ENCODE results near the gene CHST15. TPM values are rescaled to one million over a fixed set of nuclear protein-coding genes. Genes with fewer than 3 reads are reported as not detected.

CHST15 gene
- total RNA-seq, 1 experiment from 2014 or later = 17.1 TPM

DNA sequence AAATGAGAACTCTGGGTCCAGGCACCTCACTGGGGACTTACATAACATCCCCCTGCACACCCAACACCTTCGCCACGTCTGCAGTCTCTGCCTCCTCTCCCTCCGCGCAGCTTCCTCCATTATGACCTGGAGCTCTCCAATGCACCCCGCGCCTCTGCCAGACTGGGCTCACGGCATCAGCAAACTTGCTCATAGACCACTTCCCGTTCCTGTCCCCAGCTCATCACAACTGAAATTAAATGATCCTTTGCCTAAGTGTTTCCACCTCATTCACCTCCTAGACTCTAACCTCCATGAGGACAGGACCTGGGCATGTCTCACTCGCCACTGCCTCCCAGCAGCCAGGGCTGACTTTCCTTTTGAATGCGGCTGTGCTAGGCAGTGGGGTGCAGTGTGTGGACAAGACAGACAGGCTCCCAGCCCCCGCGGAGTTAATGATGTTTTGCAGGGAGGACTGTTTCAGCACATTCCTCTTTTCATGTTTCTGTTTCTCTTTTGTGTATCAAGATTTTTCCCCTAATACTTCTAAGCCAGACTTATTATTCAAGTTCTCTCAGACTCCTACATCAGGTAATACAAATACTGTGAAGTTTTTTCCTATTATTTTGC is 18.8 kb downstream of the CHST15 start:
- Histone ChIP-seq H3F3A (ENCODE audit: low read length, unreplicated experiment) (no peaks in the 10 kb centered on the region), H3K4me3 (ENCODE audit: low read length) (no peak overlapping the region), H2AFZ (ENCODE audit: low read length) (no peak overlapping the region), H3K9me3 (ENCODE audit: low read length) (no peaks in the 10 kb centered on the region), H3K27ac (ENCODE audit: low read length) (no peak overlapping the region), H3K4me1 (ENCODE audit: insufficient read depth, low read length) (no peaks in the 10 kb centered on the region), H4K20me1 (ENCODE audit: low read length) (no peaks in the 10 kb centered on the region), H3K27me3 (ENCODE audit: low read length) (no peaks in the 10 kb centered on the region), H3K36me3 (ENCODE audit: low read depth, low read length) (no peaks in the 10 kb centered on the region), H3K79me2 (ENCODE audit: low read length) (peaks cover 25% of the 10 kb centered on the region), H3K4me2 (ENCODE audit: low read length) (no peak overlapping the region), H3K9ac (ENCODE audit: low read length) (no peak overlapping the region), H3K9me2 (replicated peaks; ENCODE audit: low read length) (no peaks in the 10 kb centered on the region)
- ChIA-PET CTCF (no interaction called here), POLR2A (ENCODE audit: unreplicated experiment) (no interaction called here)
- no TSS peak for BruUV-seq (replicated peaks)
- TF ChIP-seq CTCF (conservative IDR thresholded peaks at IDR 0.05; ENCODE audit: low read depth, low read length) (no peak), EZH2phosphoT487 (IDR thresholded peaks at IDR 0.05; ENCODE audit: borderline replicate concordance, low read length) (no peak), EZH2 (IDR thresholded peaks at IDR 0.05; ENCODE audit: low read length, unreplicated experiment) (no peak)
- ATAC-seq = no peak
- intact Hi-C loops (cut with micrococcal nuclease) = no loop called here
- no peak for DNase-seq

GRCh38 chr10:124073978-124074377 is 19.4 kb downstream of the CHST15 start:
- ChIA-PET POLR2A (ENCODE audit: unreplicated experiment) (no interaction called here), CTCF (no interaction called here)
- H3K4me2 ChIP-seq (ENCODE audit: low read length) = no peak overlapping the region
- H2AFZ ChIP-seq (ENCODE audit: low read length) = no peak overlapping the region
- peaks cover 25% of the 10 kb centered on the region for H3K79me2 ChIP-seq (ENCODE audit: low read length)
- no peaks in the 10 kb centered on the region for H3K9me2 ChIP-seq (replicated peaks; ENCODE audit: low read length)
- no peak for ATAC-seq
- TF ChIP-seq EZH2 (IDR thresholded peaks at IDR 0.05; ENCODE audit: low read length, unreplicated experiment) (no peak), CTCF (conservative IDR thresholded peaks at IDR 0.05; ENCODE audit: low read depth, low read length) (no peak), EZH2phosphoT487 (IDR thresholded peaks at IDR 0.05; ENCODE audit: borderline replicate concordance, low read length) (no peak)
- no peak for DNase-seq
- intact Hi-C loops (cut with micrococcal nuclease) = no loop called here
- no TSS peak for BruUV-seq (replicated peaks)
- no peaks in the 10 kb centered on the region for H3F3A ChIP-seq (ENCODE audit: low read length, unreplicated experiment)
- H3K36me3 ChIP-seq (ENCODE audit: low read depth, low read length) = no peaks in the 10 kb centered on the region
- H3K27me3 ChIP-seq (ENCODE audit: low read length) = no peaks in the 10 kb centered on the region
- H3K4me3 ChIP-seq (ENCODE audit: low read length) = no peak overlapping the region
- H3K27ac ChIP-seq (ENCODE audit: low read length) = no peak overlapping the region
- no peak overlapping the region for H3K9ac ChIP-seq (ENCODE audit: low read length)
- H3K9me3 ChIP-seq (ENCODE audit: low read length) = no peaks in the 10 kb centered on the region
- no peaks in the 10 kb centered on the region for H4K20me1 ChIP-seq (ENCODE audit: low read length)
- H3K4me1 ChIP-seq (ENCODE audit: insufficient read depth, low read length) = no peaks in the 10 kb centered on the region

DNA sequence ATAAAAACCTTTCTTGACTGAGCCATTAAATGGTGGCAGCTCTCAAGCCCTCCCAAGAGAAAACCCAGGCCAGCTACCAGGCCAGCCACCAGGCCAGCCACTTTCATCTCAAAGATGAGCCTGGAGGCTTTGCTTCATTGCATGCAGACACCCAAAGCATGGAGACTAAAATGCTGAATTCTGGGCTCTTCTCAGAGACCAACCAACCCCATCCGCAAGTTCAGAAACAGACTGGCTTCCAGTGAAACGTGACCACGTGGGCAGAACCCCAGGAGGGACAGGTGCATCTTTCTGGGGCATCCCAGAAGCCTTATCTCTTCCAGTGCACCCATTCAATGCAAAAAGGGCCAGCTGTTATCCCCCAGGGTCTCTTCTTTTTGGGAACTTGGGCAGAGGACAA is 20.9 kb downstream of the CHST15 start:
- H4K20me1 ChIP-seq (ENCODE audit: low read length) = no peaks in the 10 kb centered on the region
- no peaks in the 10 kb centered on the region for H3K36me3 ChIP-seq (ENCODE audit: low read depth, low read length)
- H3K4me2 ChIP-seq (ENCODE audit: low read length) = no peak overlapping the region
- no peak overlapping the region for H3K27ac ChIP-seq (ENCODE audit: low read length)
- H3K27me3 ChIP-seq (ENCODE audit: low read length) = no peaks in the 10 kb centered on the region
- H3K9ac ChIP-seq (ENCODE audit: low read length) = no peak overlapping the region
- H3K79me2 ChIP-seq (ENCODE audit: low read length) = peaks cover 24% of the 10 kb centered on the region; the same call in 1 of the 2 replicates
- H3K9me3 ChIP-seq (ENCODE audit: low read length) = no peaks in the 10 kb centered on the region
- no peaks in the 10 kb centered on the region for H3K9me2 ChIP-seq (replicated peaks; ENCODE audit: low read length)
- H2AFZ ChIP-seq (ENCODE audit: low read length) = no peak overlapping the region
- POLR2A ChIA-PET (ENCODE audit: unreplicated experiment) = no interaction called here
- no peak for ATAC-seq
- no peak overlapping the region for H3K4me3 ChIP-seq (ENCODE audit: low read length)
- DNase-seq = no peak
- intact Hi-C loops (cut with micrococcal nuclease) = no loop called here
- CTCF ChIA-PET = no interaction called here
- H3K4me1 ChIP-seq (ENCODE audit: insufficient read depth, low read length) = no peaks in the 10 kb centered on the region
- BruUV-seq (replicated peaks) = no TSS peak
- TF ChIP-seq EZH2phosphoT487 (IDR thresholded peaks at IDR 0.05; ENCODE audit: borderline replicate concordance, low read length) (no peak), CTCF (conservative IDR thresholded peaks at IDR 0.05; ENCODE audit: low read depth, low read length) (no peak), EZH2 (IDR thresholded peaks at IDR 0.05; ENCODE audit: low read length, unreplicated experiment) (no peak)
- H3F3A ChIP-seq (ENCODE audit: low read length, unreplicated experiment) = no peaks in the 10 kb centered on the region

Measured in PC-3 (cell line).